HL-60 (cell line): Measurements from ENCODE around the gene KRT33A.

Source experiments
- TF ChIP-seq, protein P1 (sequence below): IDR thresholded peaks from one replicate; pipeline ENCODE4 v1.5.1; 2011; ENCODE audit warnings: low read length, control low read depth, inconsistent platforms; ENCODE audit not compliant: insufficient read depth
- TF ChIP-seq, protein P2 (sequence below): IDR thresholded peaks from 2 replicates; pipeline ENCODE4 v1.6.1; 2012; ENCODE audit warnings: low read depth; ENCODE audit not compliant: insufficient replicate concordance

DNA sequence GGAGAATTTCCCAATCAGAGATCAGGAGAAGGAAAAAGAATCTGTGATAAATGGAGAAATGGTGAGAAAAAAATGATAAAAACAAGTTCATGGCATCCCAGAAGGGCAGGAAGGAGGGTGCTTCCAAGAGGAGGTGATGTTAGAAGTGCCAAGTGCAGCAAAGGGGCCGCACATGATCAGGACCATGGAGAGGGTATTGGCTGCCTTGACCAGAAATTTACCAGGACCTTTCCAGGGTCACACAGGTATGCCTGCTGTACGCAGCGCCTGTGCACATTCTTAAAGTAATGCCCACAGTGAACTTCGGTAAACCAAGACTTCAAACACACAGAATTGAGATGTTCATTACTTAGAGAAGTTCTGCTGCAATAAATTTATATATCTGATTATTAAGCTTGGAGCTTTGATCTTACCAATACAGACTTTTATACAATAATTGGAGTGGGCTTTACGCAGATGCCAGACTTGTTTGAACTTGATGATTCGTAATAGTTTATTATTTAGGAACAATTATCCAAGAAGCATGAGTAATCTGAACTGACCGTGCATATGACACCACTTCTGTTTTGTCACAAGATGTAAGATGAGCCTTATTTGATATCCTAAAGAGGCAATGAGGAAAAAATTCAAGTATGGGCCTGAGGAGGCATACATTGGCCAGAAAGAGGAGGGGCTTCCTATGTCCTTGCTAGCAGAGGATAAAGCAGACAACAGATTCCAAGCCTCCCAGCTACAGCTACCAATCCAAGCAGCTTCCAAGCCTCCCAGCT, 2.2 kb upstream of the KRT33A start:
- TF ChIP-seq, protein P1, sequence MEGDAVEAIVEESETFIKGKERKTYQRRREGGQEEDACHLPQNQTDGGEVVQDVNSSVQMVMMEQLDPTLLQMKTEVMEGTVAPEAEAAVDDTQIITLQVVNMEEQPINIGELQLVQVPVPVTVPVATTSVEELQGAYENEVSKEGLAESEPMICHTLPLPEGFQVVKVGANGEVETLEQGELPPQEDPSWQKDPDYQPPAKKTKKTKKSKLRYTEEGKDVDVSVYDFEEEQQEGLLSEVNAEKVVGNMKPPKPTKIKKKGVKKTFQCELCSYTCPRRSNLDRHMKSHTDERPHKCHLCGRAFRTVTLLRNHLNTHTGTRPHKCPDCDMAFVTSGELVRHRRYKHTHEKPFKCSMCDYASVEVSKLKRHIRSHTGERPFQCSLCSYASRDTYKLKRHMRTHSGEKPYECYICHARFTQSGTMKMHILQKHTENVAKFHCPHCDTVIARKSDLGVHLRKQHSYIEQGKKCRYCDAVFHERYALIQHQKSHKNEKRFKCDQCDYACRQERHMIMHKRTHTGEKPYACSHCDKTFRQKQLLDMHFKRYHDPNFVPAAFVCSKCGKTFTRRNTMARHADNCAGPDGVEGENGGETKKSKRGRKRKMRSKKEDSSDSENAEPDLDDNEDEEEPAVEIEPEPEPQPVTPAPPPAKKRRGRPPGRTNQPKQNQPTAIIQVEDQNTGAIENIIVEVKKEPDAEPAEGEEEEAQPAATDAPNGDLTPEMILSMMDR, result no peak
- TF ChIP-seq, protein P2, sequence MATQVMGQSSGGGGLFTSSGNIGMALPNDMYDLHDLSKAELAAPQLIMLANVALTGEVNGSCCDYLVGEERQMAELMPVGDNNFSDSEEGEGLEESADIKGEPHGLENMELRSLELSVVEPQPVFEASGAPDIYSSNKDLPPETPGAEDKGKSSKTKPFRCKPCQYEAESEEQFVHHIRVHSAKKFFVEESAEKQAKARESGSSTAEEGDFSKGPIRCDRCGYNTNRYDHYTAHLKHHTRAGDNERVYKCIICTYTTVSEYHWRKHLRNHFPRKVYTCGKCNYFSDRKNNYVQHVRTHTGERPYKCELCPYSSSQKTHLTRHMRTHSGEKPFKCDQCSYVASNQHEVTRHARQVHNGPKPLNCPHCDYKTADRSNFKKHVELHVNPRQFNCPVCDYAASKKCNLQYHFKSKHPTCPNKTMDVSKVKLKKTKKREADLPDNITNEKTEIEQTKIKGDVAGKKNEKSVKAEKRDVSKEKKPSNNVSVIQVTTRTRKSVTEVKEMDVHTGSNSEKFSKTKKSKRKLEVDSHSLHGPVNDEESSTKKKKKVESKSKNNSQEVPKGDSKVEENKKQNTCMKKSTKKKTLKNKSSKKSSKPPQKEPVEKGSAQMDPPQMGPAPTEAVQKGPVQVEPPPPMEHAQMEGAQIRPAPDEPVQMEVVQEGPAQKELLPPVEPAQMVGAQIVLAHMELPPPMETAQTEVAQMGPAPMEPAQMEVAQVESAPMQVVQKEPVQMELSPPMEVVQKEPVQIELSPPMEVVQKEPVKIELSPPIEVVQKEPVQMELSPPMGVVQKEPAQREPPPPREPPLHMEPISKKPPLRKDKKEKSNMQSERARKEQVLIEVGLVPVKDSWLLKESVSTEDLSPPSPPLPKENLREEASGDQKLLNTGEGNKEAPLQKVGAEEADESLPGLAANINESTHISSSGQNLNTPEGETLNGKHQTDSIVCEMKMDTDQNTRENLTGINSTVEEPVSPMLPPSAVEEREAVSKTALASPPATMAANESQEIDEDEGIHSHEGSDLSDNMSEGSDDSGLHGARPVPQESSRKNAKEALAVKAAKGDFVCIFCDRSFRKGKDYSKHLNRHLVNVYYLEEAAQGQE, result peak; percentile 90
